SU-DHL-6 (cell line): ENCODE data around the gene FOXM1.

Experiments
- CTCF ChIP-seq: fragments of 200-600 bp; sonication (generic); IDR thresholded peaks from one replicate; pipeline ENCODE4 v1.5.1; 2017; ENCODE audit warnings: antibody characterized with exemption, mild to moderate bottlenecking, low read length, moderate library complexity; ENCODE audit not compliant: insufficient read depth, poor library complexity, severe bottlenecking
- EZH2phosphoT487 ChIP-seq: fragments of 200-600 bp; sonication (generic), shearing (Covaris generic); conservative IDR thresholded peaks from 2 replicates; pipeline ENCODE4 v1.6.1; 2018; ENCODE audit warnings: mild to moderate bottlenecking, antibody characterized with exemption, low read length, moderate library complexity, mixed read lengths

- TF ChIP-seq CTCF (no peak), EZH2phosphoT487 (no peak)
Observed at GRCh38 chr12:2812290-2813213, 64.4 kb downstream of the FOXM1 start, which contains the start of gene ITFG2.
